NCI-H146 treated with DMSO at 0.1 percent for 48 hours (cell line): ENCODE results near the gene ABCC12.

ENCODE experiments used
- DNase-seq: peaks from one replicate; lab custom pipeline; 2025; ENCODE audit not compliant: unreplicated experiment; lab: John Stamatoyannopoulos, UW

ABCC12 gene

DNA sequence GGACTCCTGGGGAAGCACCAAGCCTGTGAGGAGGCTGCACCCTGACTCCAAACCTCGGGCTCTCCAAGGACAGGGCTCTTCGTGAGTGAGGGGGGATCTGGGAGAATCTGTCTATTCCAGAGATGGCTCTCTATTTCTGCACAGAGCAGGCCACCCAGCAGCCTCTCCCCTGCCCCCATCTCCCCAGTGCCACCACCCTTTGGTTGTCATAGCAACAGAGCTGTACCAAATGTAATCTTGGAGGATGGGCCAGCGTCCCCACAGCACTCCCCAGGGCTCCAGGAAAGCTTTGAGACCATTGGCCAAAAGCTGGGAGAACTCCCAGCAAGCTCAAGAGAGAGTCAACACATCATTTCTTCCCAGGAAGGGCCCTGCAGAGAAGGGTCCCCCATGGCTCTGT lies 49.3 kb downstream of the ABCC12 start:
- DNase-seq: no peak
